ENCODE data around the gene HOXD12. TPM values are rescaled to one million over a fixed set of nuclear protein-coding genes. Genes with fewer than 3 reads are reported as not detected.

Gene HOXD12
- total RNA-seq, 1 experiment from 2014 or later = 0.58 TPM

GRCh38 chr2:176131848-176132158 is 32.2 kb downstream of the HOXD12 start:
- DNase-seq (ENCODE audit: low spot score) = no peak
- Histone ChIP-seq H3K27ac (ENCODE audit: low read depth, low read length, poor library complexity, severe bottlenecking) (peak overlapping the region; percentile 98), H3K9me3 (ENCODE audit: low read depth, low read length, poor library complexity, severe bottlenecking) (no peaks in the 10 kb centered on the region), H3K27me3 (replicated peaks; ENCODE audit: insufficient read depth, low read depth, low read length, poor library complexity) (no peaks in the 10 kb centered on the region), H3K4me3 (ENCODE audit: low read depth, low read length, poor library complexity, severe bottlenecking) (peak overlapping the region; percentile 62), H3K4me1 (ENCODE audit: insufficient read depth, low read length, poor library complexity, severe bottlenecking) (peaks cover 46% of the 10 kb centered on the region), H3K36me3 (ENCODE audit: insufficient read depth, low read length, poor library complexity, severe bottlenecking) (peaks cover 4% of the 10 kb centered on the region)
- TF ChIP-seq CTCF (conservative IDR thresholded peaks at IDR 0.05; ENCODE audit: low read depth, low read length) (no peak), EZH2 (IDR thresholded peaks at IDR 0.05; ENCODE audit: borderline replicate concordance, low read depth, low read length, poor library complexity, severe bottlenecking) (no peak)
- intact Hi-C loops (cut with micrococcal nuclease; ENCODE audit: unreplicated experiment) = loop anchor here (2.0 kb wide), 1 partner anchor 1015 kb away; no protein-coding TSS in a partner anchor
- ChIA-PET CTCF (interaction anchor here (1.1 to 1.5 kb wide), 2 partner anchors 323 to 423 kb away, joined by 3 to 5 read pairs; no protein-coding TSS in a partner anchor), POLR2A (ENCODE audit: low non-redundant PET) (interaction anchor here (0.7 kb wide), 1 partner anchor 8 kb away, joined by 8 read pairs; no protein-coding TSS in a partner anchor)
- BruUV-seq (replicated peaks) = no TSS peak

DNA sequence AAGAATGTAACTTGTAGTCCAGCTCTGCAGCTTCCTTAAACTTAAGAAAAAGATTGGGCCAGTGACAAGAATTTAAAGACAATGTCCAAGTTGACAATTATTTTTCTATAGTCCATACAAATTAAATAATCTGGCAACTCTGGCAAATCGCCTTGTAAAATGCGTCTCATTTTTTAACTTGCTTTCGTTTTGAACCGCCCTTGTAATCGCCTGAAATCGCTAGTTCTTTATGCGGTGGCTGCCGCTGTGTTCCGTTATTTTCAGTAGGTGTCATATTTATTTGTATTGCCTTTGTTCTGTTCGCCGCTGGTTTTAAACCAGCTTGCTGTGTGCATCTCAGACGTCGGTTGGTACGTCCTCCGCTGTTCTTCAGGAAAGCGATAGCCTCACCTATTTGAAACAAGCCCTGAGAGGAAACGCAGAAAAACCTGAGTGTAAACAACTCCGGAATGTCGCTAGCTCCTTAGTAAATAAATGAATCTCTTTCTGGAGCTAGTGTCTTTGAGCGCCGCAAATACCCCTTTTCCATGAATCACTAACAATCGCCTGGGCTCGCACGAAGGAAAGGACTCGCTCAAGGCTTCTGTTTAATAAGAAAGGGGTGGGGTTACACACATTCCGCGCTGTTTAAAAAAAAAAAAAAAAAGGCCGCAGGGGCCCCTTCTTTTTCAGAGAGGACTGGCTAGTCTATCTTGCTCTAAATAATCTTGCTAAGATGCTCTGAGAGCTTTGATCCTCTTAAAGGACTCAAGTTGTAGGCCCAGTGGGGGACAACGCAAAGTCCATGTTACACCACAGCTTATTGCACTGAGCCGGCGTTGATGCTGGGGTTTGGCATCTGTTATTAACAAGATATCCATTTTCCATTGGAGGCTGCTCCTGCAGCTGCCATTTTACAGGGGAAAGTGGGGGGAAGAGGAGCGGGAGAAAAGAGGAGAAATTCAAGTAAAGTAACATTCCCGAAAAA is 32.9 kb downstream of the HOXD12 start:
- POLR2A ChIA-PET (ENCODE audit: low non-redundant PET) = interaction anchor here (0.7 kb wide), 2 partner anchors 8 to 520 kb away, joined by 7 to 8 read pairs; no protein-coding TSS in a partner anchor
- Histone ChIP-seq H3K9me3 (ENCODE audit: low read depth, low read length, poor library complexity, severe bottlenecking) (no peaks in the 10 kb centered on the region), H3K27me3 (replicated peaks; ENCODE audit: insufficient read depth, low read depth, low read length, poor library complexity) (no peaks in the 10 kb centered on the region), H3K27ac (ENCODE audit: low read depth, low read length, poor library complexity, severe bottlenecking) (peak overlapping the region; percentile 98), H3K36me3 (ENCODE audit: insufficient read depth, low read length, poor library complexity, severe bottlenecking) (peaks cover 4% of the 10 kb centered on the region), H3K4me3 (ENCODE audit: low read depth, low read length, poor library complexity, severe bottlenecking) (peak overlapping the region; percentile 62), H3K4me1 (ENCODE audit: insufficient read depth, low read length, poor library complexity, severe bottlenecking) (peaks cover 40% of the 10 kb centered on the region)
- TSS peak; percentile 31 for BruUV-seq (replicated peaks)
- DNase-seq (ENCODE audit: low spot score) = peak; percentile 83
- CTCF ChIA-PET = interaction anchor here (0.7 to 1.5 kb wide), 3 partner anchors 8 to 422 kb away, joined by 3 to 5 read pairs (median 4); no protein-coding TSS in a partner anchor
- TF ChIP-seq EZH2 (IDR thresholded peaks at IDR 0.05; ENCODE audit: borderline replicate concordance, low read depth, low read length, poor library complexity, severe bottlenecking) (no peak), CTCF (conservative IDR thresholded peaks at IDR 0.05; ENCODE audit: low read depth, low read length) (no peak)
- intact Hi-C loops (cut with micrococcal nuclease; ENCODE audit: unreplicated experiment) = no loop called here

GRCh38 chr2:176133389-176133788 is 33.8 kb downstream of the HOXD12 start:
- peaks cover 4% of the 10 kb centered on the region for H3K36me3 ChIP-seq (ENCODE audit: insufficient read depth, low read length, poor library complexity, severe bottlenecking)
- intact Hi-C loops (cut with micrococcal nuclease; ENCODE audit: unreplicated experiment) = no loop called here
- ChIA-PET CTCF (interaction anchor here (0.7 to 1.5 kb wide), 2 partner anchors 8 to 322 kb away, joined by 4 to 5 read pairs; no protein-coding TSS in a partner anchor), POLR2A (ENCODE audit: low non-redundant PET) (no interaction called here)
- no peaks in the 10 kb centered on the region for H3K27me3 ChIP-seq (replicated peaks; ENCODE audit: insufficient read depth, low read depth, low read length, poor library complexity)
- peak overlapping the region; percentile 98 for H3K27ac ChIP-seq (ENCODE audit: low read depth, low read length, poor library complexity, severe bottlenecking)
- no TSS peak for BruUV-seq (replicated peaks)
- peak overlapping the region; percentile 62 for H3K4me3 ChIP-seq (ENCODE audit: low read depth, low read length, poor library complexity, severe bottlenecking)
- H3K4me1 ChIP-seq (ENCODE audit: insufficient read depth, low read length, poor library complexity, severe bottlenecking) = peaks cover 31% of the 10 kb centered on the region
- peak; percentile 19 for DNase-seq (ENCODE audit: low spot score)
- TF ChIP-seq EZH2 (IDR thresholded peaks at IDR 0.05; ENCODE audit: borderline replicate concordance, low read depth, low read length, poor library complexity, severe bottlenecking) = no peak
- TF ChIP-seq CTCF (conservative IDR thresholded peaks at IDR 0.05; ENCODE audit: low read depth, low read length) = no peak
- no peaks in the 10 kb centered on the region for H3K9me3 ChIP-seq (ENCODE audit: low read depth, low read length, poor library complexity, severe bottlenecking)
